Chondrocyte (in vitro differentiated cells): ENCODE results near the gene TSFM. TPM values are rescaled to one million over a fixed set of nuclear protein-coding genes. Genes with fewer than 3 reads are reported as not detected.
"Not testable (repeated sequence)": the region's sequence is repeated elsewhere in the genome, so short reads cannot be mapped to it uniquely, and the experiment has no call there.

Source experiments
- DNase-seq: peaks from one replicate; pipeline ENCODE4 v3.0.0; 2021; ENCODE audit warnings: mixed read lengths, low spot score
- H3K27ac Mint-ChIP-seq: one replicate; pipeline ENCODE4 v1.8.0; 2021; ENCODE audit warnings: mild to moderate bottlenecking, moderate library complexity, mixed read lengths; ENCODE audit not compliant: unreplicated experiment
- H3K27me3 Mint-ChIP-seq: 2 replicates; pipeline ENCODE4 v1.8.0; 2021; ENCODE audit warnings: low read depth, mixed read lengths
- H3K36me3 Mint-ChIP-seq: 2 replicates; pipeline ENCODE4 v1.8.0; 2021; ENCODE audit warnings: low read depth, mixed read lengths
- H3K4me1 Mint-ChIP-seq: 2 replicates; pipeline ENCODE4 v1.8.0; 2021; ENCODE audit warnings: low read depth, mild to moderate bottlenecking, mixed read lengths
- H3K4me3 Mint-ChIP-seq: one replicate; pipeline ENCODE4 v1.8.0; 2021; ENCODE audit warnings: mild to moderate bottlenecking, moderate library complexity, mixed read lengths; ENCODE audit not compliant: unreplicated experiment
- H3K9me3 Mint-ChIP-seq: 2 replicates; pipeline ENCODE4 v1.8.0; 2021; ENCODE audit warnings: low read depth, mixed read lengths
- total RNA-seq: library from RNA; stranded (reverse); gene quantifications from 3 replicates; pipeline ENCODE4 v1.2.1, GENCODE V29; 2021
- TF ChIP-seq, protein P1 (sequence below): fragments of 200-600 bp; sonication (generic); IDR thresholded peaks from 2 replicates; pipeline ENCODE4 v1.5.0; 2021; ENCODE audit warnings: antibody characterized with exemption, mild to moderate bottlenecking, moderate library complexity

The TSFM gene
- total RNA-seq, 1 donor from 2014 or later, result 19.9 TPM

DNA sequence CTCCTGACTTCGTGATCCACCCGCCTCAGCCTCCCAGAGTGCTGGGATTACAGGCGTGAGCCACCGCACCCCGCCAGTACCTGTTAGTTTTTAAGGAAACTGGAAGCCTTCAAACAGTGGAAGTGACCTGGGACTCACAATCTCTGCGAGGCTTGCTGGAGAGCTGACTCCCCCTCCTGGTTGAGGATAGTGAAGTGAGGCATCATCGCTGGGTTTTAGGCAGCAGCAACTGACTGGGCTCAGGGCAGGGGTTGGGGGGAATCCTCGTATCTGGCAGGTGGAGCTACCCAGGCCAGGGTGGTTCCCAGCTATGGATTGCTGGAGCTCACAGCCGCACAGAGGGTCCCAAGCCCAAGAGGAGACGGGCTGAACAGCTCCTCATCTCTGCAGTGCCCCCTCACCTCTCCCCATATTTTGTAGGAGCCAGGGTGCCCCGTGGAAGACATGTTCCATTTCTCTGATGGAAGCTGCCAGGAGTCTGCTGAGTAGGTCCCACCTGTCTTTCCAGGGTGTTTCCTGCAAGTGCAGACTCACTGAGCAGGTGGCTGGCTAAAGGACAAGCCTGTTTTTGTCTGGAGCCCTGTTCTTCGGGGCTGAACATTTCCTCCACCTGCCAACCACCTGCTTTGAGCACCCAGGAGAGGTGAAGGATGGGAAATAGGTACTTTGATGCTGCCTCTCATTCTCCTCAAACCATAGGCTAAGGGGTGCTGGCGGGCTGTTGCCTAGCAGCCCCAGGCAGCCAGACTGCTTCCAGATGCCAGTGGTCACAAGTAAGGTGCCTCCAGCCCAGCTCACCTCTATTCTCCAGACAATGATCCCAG is 32.8 kb downstream of the TSFM start:
- TF ChIP-seq, protein P1, sequence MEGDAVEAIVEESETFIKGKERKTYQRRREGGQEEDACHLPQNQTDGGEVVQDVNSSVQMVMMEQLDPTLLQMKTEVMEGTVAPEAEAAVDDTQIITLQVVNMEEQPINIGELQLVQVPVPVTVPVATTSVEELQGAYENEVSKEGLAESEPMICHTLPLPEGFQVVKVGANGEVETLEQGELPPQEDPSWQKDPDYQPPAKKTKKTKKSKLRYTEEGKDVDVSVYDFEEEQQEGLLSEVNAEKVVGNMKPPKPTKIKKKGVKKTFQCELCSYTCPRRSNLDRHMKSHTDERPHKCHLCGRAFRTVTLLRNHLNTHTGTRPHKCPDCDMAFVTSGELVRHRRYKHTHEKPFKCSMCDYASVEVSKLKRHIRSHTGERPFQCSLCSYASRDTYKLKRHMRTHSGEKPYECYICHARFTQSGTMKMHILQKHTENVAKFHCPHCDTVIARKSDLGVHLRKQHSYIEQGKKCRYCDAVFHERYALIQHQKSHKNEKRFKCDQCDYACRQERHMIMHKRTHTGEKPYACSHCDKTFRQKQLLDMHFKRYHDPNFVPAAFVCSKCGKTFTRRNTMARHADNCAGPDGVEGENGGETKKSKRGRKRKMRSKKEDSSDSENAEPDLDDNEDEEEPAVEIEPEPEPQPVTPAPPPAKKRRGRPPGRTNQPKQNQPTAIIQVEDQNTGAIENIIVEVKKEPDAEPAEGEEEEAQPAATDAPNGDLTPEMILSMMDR, result peak; percentile 26
- H3K9me3 Mint-ChIP-seq, result no peaks in the 10 kb centered on the region
- H3K27ac Mint-ChIP-seq, result no peak overlapping the region
- no peaks in the 10 kb centered on the region for H3K27me3 Mint-ChIP-seq
- H3K4me3 Mint-ChIP-seq, result no peak overlapping the region
- peaks cover 9% of the 10 kb centered on the region for H3K36me3 Mint-ChIP-seq
- peak; percentile 55 for DNase-seq
- peaks cover 12% of the 10 kb centered on the region for H3K4me1 Mint-ChIP-seq

DNA sequence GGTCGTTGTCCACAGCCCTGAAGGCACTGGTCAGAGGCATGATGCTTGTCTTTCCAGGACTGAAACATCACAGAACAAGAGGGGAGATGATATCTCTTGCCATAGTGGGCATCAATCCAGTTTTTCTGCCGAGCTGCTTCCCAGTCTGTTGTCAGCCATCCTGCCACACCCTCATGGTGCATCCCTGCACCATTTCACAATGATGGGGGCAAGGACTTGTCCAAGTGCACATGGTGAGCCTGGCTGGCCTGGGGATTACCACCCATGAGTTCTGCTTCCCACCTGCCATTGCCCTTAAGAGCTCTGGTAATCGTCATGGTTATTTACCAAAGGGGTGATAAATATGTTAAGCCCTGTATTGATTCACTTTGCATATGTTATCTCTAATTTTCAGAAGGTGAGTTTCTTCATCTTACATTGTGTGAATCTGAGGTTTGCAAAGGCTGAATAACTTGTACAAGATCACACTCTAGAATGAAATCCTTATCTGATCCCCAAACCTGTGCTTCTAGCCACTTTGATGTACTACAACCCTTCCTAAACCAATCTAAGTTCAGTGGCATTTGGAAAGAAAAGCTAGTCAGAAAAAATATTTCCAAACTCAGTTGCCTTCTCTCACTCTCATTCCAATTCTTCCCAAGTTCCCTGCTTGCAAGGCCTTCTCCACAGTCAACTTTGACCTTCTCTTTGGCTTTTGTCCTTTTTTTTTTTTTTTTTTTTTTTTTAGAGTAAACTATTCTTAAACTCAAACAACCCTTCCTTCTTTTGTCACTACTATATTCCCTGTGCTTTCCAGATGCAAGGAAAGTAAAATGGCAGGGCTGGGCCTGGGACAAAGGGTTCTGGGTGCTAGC is 33.6 kb downstream of the TSFM start:
- Mint-ChIP-seq H3K9me3 (no peaks in the 10 kb centered on the region), H3K27me3 (no peaks in the 10 kb centered on the region), H3K27ac (no peak overlapping the region), H3K4me3 (no peak overlapping the region), H3K4me1 (peaks cover 8% of the 10 kb centered on the region), H3K36me3 (peaks cover 13% of the 10 kb centered on the region)
- no peak for DNase-seq
- TF ChIP-seq, protein P1, result no peak

GRCh38 chr12:57816855-57817151 is 34.2 kb downstream of the TSFM start:
- Mint-ChIP-seq H3K27ac (no peak overlapping the region), H3K27me3 (no peaks in the 10 kb centered on the region), H3K9me3 (no peaks in the 10 kb centered on the region), H3K4me3 (no peak overlapping the region), H3K4me1 (peaks cover 8% of the 10 kb centered on the region), H3K36me3 (peaks cover 13% of the 10 kb centered on the region)
- TF ChIP-seq, protein P1, result no peak
- DNase-seq, result no peak

GRCh38 chr12:57817261-57817989 is 34.8 kb downstream of the TSFM start:
- TF ChIP-seq, protein P1, result no peak
- Mint-ChIP-seq H3K36me3 (peaks cover 16% of the 10 kb centered on the region), H3K27ac (no peak overlapping the region), H3K27me3 (no peaks in the 10 kb centered on the region), H3K4me1 (peaks cover 8% of the 10 kb centered on the region), H3K4me3 (no peak overlapping the region), H3K9me3 (no peaks in the 10 kb centered on the region)
- DNase-seq, result peak; percentile 32

DNA sequence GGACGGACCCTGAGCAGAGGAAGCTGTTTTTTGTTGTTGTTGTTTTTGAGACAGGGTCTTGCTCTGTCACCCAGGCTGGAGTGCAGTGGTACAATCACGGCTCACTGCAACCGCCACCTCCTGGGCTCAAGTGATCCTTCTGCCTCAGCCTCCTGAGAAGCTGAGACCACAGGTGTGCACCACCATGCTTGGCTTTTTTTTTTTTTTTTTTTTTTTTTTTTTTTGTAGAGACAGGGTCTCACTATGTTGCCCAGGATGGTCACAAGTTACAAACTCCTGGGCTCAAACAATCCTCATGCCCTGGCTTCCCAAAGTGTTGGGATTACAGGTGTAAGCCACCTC is 35.4 kb downstream of the TSFM start:
- H3K9me3 Mint-ChIP-seq, H3K27me3 Mint-ChIP-seq, H3K4me1 Mint-ChIP-seq, H3K27ac Mint-ChIP-seq, H3K4me3 Mint-ChIP-seq, DNase-seq: not testable (repeated sequence)
- peaks cover 19% of the 10 kb centered on the region for H3K36me3 Mint-ChIP-seq

GRCh38 chr12:57820119-57820518 is 37.5 kb downstream of the TSFM start:
- not testable (repeated sequence) for H3K4me1 Mint-ChIP-seq, DNase-seq, H3K27me3 Mint-ChIP-seq, H3K4me3 Mint-ChIP-seq, H3K27ac Mint-ChIP-seq, H3K9me3 Mint-ChIP-seq
- peaks cover 33% of the 10 kb centered on the region for H3K36me3 Mint-ChIP-seq

DNA sequence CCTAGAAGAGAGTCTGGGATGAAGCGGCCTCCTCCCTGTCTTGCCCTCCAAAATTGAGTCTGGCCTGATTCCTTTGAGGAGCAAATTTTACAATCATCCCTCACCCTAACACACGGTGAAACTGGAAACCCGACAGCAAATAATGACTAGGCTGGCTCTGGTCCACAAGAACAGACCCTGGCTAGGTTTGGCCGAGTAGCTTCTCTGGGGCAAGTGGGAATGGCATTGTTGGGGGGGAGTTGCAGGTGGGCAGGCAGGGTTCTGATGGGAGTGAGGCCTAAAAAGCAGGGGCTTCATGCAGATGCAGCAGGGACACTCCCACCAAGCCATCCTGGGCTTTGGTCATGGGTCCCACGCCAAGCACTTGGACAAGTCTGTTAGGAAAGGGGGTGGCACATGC is 38.4 kb downstream of the TSFM start:
- not testable (repeated sequence) for DNase-seq, H3K27ac Mint-ChIP-seq, H3K4me1 Mint-ChIP-seq, H3K9me3 Mint-ChIP-seq, H3K27me3 Mint-ChIP-seq, H3K4me3 Mint-ChIP-seq
- peaks cover 39% of the 10 kb centered on the region for H3K36me3 Mint-ChIP-seq
